Glomerular endothelial cell (primary cell): Measurements from ENCODE around the gene CLINT1. TPM values are rescaled to one million over a fixed set of nuclear protein-coding genes. Genes with fewer than 3 reads are reported as not detected.
"Not testable (repeated sequence)": the region's sequence is repeated elsewhere in the genome, so short reads cannot be mapped to it uniquely, and the experiment has no call there.

Experiments
- DNase-seq: peaks from one replicate; pipeline ENCODE4 v3.0.0-alpha.2; 2011; ENCODE audit warnings: low read depth, low spot score; ENCODE audit errors: extremely low read depth
- total RNA-seq: library from RNA; depleted of rRNA; stranded (reverse); fragments of >200 nt; gene quantifications from 2 replicates; pipeline ENCODE4 v1.2.3, GENCODE V29; 2015

The CLINT1 gene
- 59.8 and 83.0 TPM in 2 replicates for total RNA-seq

DNA sequence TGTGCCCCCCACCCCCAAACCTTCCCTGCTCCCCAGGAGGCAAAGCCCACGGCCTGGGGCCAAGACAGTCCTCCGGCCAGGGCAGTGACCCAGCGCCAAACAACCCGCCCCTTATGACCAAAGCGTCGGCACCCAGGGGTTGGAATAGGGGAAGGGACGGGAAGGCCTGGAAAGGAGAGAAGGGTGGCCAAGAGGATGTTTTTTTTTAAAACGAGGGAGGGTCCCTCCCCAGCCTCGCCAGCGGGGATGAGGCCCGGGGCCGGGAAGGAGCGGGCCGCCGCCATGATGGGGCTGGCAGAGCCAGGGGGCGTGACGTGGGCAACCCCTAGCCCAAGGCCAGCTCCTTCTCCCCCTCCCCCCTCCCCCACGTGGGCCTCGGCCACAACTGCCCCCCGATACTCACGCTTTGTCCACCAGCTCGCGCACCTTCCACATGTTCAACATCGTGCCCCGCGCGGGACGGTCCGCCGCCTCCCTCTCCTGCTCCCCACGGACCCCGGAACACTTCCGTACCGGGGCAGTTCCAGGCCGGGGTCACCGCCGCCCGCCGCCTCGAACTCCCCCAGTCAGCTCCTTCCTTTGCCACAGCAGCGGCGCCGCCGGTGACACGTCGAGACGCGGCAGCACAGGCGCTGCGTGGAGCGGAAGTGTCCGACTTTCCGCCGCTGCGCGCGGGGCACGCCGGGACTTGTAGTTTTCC lies at the start of gene CLINT1:
Gene CLINT1 (minus strand): TSS at position 619 of the 700 bp plus-strand sequence. CDS start 175 bp downstream, at position 444.
- no peak for DNase-seq

DNA sequence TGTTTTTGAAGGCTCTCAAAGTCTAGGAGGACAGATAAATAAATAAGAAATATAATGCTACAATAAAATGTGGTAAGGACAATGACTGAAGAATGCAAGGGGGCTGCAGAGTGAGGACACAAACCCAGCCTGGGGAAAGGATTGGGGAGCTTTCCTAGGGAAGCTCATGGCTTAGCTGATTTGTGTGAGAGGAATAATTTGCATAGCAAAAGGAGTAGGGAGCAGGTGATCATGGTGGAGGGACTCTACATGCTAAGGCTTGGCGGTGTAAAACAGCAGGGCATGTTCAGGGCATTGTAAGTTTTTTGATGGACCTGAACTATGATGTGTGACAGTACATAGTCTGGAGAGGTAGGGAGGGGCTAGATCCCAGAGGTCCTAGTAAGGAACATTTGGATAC lies 49.5 kb upstream of the CLINT1 start:
- DNase-seq, result no peak

DNA sequence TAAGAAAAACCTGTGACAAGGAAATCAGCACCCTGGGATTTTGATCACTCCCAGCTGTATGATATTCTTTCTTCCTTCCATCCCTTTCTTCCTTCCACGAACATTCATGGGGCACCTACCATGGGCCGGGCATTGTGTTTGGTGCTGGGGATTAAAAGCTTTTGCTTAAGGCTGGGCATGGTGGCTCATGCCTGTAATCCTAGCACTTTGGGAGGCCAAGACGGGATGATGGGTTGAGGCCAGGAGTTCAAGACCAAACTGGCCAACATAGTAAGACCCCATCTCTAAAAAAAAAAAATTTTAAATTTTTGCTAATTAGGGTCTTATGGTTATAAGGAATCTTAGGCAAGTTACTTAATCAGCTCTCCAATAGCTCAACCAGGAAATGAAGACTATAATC lies 48.5 kb upstream of the CLINT1 start:
- DNase-seq, result no peak

- no peak for DNase-seq
These were observed 44.1 kb upstream of the CLINT1 start for GRCh38 chr5:157903117-157903450.

DNA sequence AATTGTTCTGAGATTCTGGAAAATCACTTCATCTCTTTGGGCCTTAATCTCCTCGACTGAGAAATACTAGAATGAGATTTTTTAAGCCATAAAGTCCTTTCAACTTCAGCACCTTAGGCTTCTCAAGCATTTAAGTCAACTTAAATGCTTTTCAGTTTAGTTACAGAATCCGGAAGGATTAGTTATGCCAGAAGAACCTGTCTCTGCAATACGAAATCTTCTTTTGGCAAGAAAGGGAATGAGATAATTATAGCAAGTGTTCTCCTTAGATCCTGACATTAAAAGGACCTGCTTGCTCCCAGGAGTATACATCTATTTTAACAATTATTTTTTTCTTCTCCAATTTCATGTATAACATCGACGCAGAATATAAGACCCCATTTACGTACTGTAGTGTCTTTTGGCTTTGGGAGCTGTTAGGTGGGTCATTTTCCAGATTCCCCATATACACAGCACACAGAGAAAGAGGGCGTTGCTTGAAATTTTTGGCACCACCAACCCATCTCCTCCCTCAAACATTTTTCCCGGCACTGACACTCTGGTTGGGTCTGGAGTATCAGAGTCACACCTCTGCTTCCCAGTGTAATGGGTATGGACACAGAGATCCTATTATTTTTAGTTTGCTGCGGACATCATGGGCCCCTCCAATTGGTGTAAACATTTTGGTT lies 43.6 kb upstream of the CLINT1 start:
- DNase-seq, result no peak

- no peak for DNase-seq
These were observed 41.7 kb upstream of the CLINT1 start for GRCh38 chr5:157900644-157901043.

- no peak for DNase-seq
These were observed 34.7 kb upstream of the CLINT1 start for GRCh38 chr5:157893611-157894010.

- no peak for DNase-seq
These were observed 34.0 kb upstream of the CLINT1 start for GRCh38 chr5:157892974-157893373.

DNA sequence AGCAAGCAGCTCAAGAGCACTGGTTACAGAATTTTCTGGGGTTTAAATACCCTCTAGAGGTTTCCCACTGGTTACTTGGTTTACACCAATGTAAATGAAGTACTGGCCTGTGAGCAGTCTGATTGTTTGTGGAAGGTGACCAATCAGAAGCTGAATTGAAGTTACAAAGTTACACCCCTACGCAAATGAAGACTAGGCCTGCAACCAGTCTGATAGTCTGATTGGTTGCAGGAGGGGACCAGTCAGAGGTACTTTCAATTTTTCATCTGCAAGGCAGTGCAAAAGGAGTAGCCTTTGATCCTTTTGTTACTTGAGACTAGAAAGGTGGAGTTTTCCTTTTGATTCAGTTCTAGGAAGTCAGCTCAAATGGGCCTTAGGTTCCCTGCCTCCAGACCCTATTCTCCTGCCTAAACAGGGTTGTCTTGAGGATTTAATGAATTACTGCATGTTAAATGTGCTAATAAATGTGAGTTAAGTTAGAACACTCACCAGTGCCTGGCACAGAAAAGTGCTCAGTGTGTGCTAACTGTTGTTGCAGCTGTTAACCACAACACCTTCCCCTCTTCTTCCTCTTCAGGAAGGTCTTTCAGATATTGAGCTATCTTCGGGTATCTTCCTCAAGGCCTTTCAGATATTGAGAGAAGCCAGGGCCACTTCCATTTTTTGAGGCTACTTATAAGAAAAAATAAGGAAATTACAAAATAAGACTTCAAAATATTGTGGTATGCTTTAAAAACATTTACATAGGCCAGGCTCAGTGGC lies 32.1 kb upstream of the CLINT1 start:
- no peak for DNase-seq

DNA sequence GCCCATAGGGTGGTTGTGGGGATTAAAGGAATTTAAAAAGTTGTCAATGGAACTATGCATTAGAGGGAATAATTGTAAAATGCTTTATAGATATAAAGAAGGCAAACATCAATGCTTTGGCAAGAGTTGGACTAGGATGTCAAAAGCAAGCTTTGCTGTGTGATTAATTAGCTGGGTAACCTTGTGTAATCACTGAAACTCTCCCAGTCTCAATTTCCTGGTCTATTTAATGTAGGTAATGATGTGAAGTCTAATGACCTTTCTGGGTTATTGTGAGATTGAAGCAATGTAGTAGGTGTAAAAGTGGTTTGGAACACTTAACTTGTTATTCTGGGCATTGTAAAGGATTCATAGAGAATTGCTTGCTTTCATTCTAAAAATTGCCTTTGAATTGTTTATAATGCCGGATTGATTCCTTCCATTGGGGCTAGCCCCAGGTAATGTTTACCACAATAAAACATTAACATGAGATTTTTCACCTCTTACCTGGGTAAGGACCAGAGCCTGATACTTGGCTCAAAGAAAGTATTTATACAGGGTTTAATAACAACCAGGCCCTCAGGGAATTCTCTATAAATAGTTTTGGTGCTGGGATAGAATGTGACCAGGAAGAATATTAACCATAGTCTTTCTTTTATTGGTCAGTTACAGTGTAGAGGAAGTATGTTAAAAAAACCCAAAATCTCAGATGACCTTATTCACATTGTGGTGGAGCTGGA lies 30.0 kb upstream of the CLINT1 start:
- DNase-seq, result no peak

DNA sequence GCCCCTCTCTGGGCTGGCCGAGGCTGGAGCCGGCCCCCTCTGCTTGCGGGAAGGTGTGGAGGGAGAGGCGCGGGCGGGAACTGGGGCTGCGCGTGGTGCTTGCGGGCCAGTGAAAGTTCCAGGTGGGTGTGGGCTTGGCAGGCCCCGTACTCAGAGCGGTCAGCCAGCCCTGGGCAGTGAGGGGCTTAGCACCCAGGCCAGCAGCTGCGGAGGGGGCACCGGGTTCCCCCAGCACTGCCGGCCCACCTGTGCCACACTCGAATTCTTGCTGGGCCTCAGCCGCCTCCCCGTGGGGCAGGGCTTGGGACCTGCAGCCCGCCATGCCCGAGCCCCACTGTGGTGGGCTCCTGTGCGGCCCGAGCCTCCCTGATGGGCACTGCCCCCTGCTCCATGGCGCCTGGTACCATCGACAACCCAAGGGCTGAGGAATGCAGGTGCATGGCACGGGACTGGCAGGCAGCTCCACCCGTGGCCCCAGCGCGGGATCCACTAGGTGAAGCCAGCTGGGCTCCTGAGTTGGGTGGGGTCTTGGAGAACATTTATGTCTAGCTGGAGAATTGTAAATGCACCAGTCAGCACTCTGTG lies 27.9 kb upstream of the CLINT1 start:
- no peak for DNase-seq

- DNase-seq, result not testable (repeated sequence)
These were observed 26.1 kb upstream of the CLINT1 start for GRCh38 chr5:157885051-157885450.

- DNase-seq, result not testable (repeated sequence)
These were observed 22.6 kb upstream of the CLINT1 start for GRCh38 chr5:157881498-157881897.

- DNase-seq, result no peak
These were observed 18.9 kb upstream of the CLINT1 start for GRCh38 chr5:157877821-157878220.

- DNase-seq, result no peak
These were observed 15.9 kb upstream of the CLINT1 start for GRCh38 chr5:157874861-157875260.

- DNase-seq, result peak; percentile 65
These were observed 12.2 kb upstream of the CLINT1 start for GRCh38 chr5:157870837-157871834.

GRCh38 chr5:157867751-157868387 lies 8.9 kb upstream of the CLINT1 start:
- no peak for DNase-seq

DNA sequence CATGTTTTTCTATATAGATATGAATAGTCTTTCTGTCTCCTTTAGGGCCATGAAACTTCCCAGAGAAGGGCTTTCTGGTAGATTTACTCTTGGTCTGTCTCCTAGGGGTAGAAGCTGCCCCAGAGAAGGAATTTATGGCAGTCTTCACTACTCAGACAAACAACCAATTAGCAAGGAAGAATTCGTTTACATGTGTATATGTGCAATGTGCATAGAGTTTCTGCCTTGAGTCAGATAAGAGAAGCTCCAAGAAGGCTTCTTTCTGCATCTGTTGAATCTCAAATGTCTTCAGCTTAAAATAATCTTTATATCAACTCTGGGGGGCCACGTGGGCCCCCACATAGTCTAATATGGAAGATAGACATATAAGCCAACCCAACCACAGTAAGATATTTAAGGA lies 7.6 kb upstream of the CLINT1 start:
- no peak for DNase-seq

DNA sequence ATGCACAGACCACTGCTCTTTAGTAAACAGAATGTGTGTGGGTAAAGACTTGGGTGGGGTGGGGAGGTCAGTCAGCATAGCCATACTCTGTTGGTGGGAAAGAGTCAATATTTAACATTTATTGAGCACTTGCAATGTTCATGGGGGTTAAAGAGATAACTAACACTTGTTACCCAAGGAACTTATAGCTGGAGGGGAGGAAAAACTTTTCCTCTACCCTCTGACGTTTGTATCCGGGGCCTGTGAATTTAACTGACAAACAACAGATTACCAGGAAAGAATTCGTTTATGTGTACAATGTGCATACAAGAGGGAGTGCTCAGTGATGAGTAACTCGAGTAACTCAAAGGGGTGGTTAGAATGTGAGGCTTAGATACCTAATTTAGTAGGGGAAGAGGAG lies 6.8 kb upstream of the CLINT1 start:
- no peak for DNase-seq
